ENCODE data around the gene CUZD1. TPM values are rescaled to one million over a fixed set of nuclear protein-coding genes. Genes with fewer than 3 reads are reported as not detected.

CUZD1 gene
- total and polyA plus RNA-seq, 3 donors from 2014 or later: 1.5 to 2.0 (median 1.9) TPM

DNA sequence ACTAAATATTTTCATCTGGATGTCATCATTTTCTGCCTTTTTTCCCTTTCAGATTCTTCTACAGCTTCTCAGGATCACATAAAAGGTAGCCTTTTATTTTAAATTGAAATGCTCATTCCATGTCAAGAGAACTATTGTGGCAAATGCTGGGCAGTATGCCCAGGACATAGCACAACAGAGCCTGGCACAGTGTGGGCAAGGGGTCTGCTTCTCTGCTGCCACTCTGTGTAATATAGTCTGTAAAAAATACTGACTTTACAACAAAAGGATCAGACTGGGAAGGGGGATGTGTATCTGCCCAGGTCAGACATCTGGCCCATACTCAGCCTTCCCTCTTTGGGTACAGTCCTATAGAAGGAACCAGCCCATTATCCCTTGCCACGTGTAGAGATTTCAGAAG is 62.7 kb downstream of the CUZD1 start:
- no peaks in the 10 kb centered on the region for H3K27me3 ChIP-seq
- intact Hi-C loops (cut with DNase I; ENCODE audit: low total_unique reads): no loop called here
- H3K36me3 ChIP-seq (ENCODE audit: low read depth, missing control alignments): no peaks in the 10 kb centered on the region
- no peaks in the 10 kb centered on the region for H3K9me3 ChIP-seq
- WGBS, 2 donors: 53 to 67% methylated on average over 1 of the region's 1 CpG
- no peaks in the 10 kb centered on the region for H3K4me1 ChIP-seq
- H3K4me3 ChIP-seq: no peak overlapping the region
- H3K27ac ChIP-seq: no peak overlapping the region
- DNase-seq: no peak
- no peak for TF ChIP-seq POLR2A (IDR thresholded peaks at IDR 0.05)
- TF ChIP-seq, protein P1, sequence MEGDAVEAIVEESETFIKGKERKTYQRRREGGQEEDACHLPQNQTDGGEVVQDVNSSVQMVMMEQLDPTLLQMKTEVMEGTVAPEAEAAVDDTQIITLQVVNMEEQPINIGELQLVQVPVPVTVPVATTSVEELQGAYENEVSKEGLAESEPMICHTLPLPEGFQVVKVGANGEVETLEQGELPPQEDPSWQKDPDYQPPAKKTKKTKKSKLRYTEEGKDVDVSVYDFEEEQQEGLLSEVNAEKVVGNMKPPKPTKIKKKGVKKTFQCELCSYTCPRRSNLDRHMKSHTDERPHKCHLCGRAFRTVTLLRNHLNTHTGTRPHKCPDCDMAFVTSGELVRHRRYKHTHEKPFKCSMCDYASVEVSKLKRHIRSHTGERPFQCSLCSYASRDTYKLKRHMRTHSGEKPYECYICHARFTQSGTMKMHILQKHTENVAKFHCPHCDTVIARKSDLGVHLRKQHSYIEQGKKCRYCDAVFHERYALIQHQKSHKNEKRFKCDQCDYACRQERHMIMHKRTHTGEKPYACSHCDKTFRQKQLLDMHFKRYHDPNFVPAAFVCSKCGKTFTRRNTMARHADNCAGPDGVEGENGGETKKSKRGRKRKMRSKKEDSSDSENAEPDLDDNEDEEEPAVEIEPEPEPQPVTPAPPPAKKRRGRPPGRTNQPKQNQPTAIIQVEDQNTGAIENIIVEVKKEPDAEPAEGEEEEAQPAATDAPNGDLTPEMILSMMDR (IDR thresholded peaks at IDR 0.05): no peak

Other genes starting within 250 kb of the CUZD1 start
- 10 to 100 TPM in 1 of 2 donors, 1 to 10 TPM in 1; 7.9 to 11.9 TPM for gene C10orf120, start 146.0 kb downstream of the CUZD1 start, total RNA-seq
- gene C10orf120, start 146.0 kb downstream of the CUZD1 start, polyA plus RNA-seq (ENCODE audit: insufficient read depth, low read depth, low replicate concordance): 36.6 TPM
- gene FAM24B, start 33.7 kb upstream of the CUZD1 start, total RNA-seq: 10 to 100 TPM; 12.6 to 18.3 TPM
- 12.1 TPM for gene FAM24B, start 33.7 kb upstream of the CUZD1 start, polyA plus RNA-seq (ENCODE audit: insufficient read depth, low read depth, low replicate concordance)
- gene FAM24A, start 64.8 kb upstream of the CUZD1 start, total RNA-seq: 1 to 10 TPM; 6.1 to 7.6 TPM
- 27.2 TPM for gene FAM24A, start 64.8 kb upstream of the CUZD1 start, polyA plus RNA-seq (ENCODE audit: insufficient read depth, low read depth, low replicate concordance)
- 10 to 100 TPM; 18.5 to 20.6 TPM for gene C10orf88, start 108.4 kb upstream of the CUZD1 start, total RNA-seq
- gene C10orf88, start 108.4 kb upstream of the CUZD1 start, polyA plus RNA-seq (ENCODE audit: insufficient read depth, low read depth, low replicate concordance): 50.8 TPM
- gene PSTK, start 134.5 kb upstream of the CUZD1 start, total RNA-seq: 10 to 100 TPM; 12.1 to 19.1 TPM
- gene PSTK, start 134.5 kb upstream of the CUZD1 start, polyA plus RNA-seq (ENCODE audit: insufficient read depth, low read depth, low replicate concordance): 15.7 TPM
- gene IKZF5, start 162.9 kb upstream of the CUZD1 start, total RNA-seq: 10 to 100 TPM; 18.8 to 21.4 TPM
- gene IKZF5, start 162.9 kb upstream of the CUZD1 start, polyA plus RNA-seq (ENCODE audit: insufficient read depth, low read depth, low replicate concordance): 21.4 TPM
- gene ACADSB, start 163.1 kb upstream of the CUZD1 start, total RNA-seq: 10 to 100 TPM; 17.3 to 19.1 TPM
- 19.3 TPM for gene ACADSB, start 163.1 kb upstream of the CUZD1 start, polyA plus RNA-seq (ENCODE audit: insufficient read depth, low read depth, low replicate concordance)

All from testis (tissue), 3 donors.